PFSK-1 (cell line): ENCODE results near the gene TASOR2.

Experiments used
- POLR2AphosphoS5 ChIP-seq: IDR thresholded peaks from 2 replicates; pipeline ENCODE4 v1.6.1; 2012; ENCODE audit warnings: low read depth, mild to moderate bottlenecking, control low read depth, low read length, moderate library complexity
- REST ChIP-seq, 2 experiments: IDR thresholded peaks; 2 replicates each; pipeline versions ENCODE4 v1.6.1 to v1.8.0; 2011 to 2012; ENCODE audit warnings: low read depth in 2 of 2, low read length in 2 of 2, control low read depth in 1 of 2, inconsistent platforms in 1 of 2, mild to moderate bottlenecking in 1 of 2, moderate library complexity in 1 of 2; ENCODE audit not compliant: insufficient read depth in 1 of 2
- SIN3A ChIP-seq: IDR thresholded peaks from 2 replicates; pipeline ENCODE4 v1.6.1; 2012; ENCODE audit warnings: mild to moderate bottlenecking, low read length, moderate library complexity, borderline replicate concordance; ENCODE audit not compliant: insufficient read depth
- TAF1 ChIP-seq: IDR thresholded peaks from 2 replicates; pipeline ENCODE4 v1.6.1; 2012; ENCODE audit warnings: low read length, control low read depth, borderline replicate concordance; ENCODE audit not compliant: insufficient read depth

GRCh38 chr10:5634918-5635317 lies 49.7 kb upstream of the TASOR2 start:
- TF ChIP-seq POLR2AphosphoS5 (no peak), SIN3A (no peak), TAF1 (no peak), REST (IDR thresholded peaks at IDR 0.05; ENCODE audit: insufficient read depth in 1 of 2, low read depth in 2 of 2, low read length in 2 of 2) (no peak)
